Measurements from ENCODE around the gene CALM1.

Gene CALM1

GRCh38 chr14:90443161-90444076, 46.6 kb downstream of the CALM1 start:
- DNase-seq (ENCODE audit: low read depth) = no peak

GRCh38 chr14:90444077-90444696, 47.4 kb downstream of the CALM1 start:
- DNase-seq (ENCODE audit: low read depth) = no peak

GRCh38 chr14:90445011-90445410, 48.2 kb downstream of the CALM1 start:
- DNase-seq (ENCODE audit: low read depth) = no peak

- no peak for DNase-seq (ENCODE audit: low read depth)
These were observed 49.6 kb downstream of the CALM1 start for GRCh38 chr14:90446405-90446804.

GRCh38 chr14:90447720-90448497, 51.1 kb downstream of the CALM1 start:
- DNase-seq (ENCODE audit: low read depth) = no peak

GRCh38 chr14:90449411-90449810, 52.6 kb downstream of the CALM1 start:
- DNase-seq (ENCODE audit: low read depth) = no peak

GRCh38 chr14:90450151-90450550, 53.3 kb downstream of the CALM1 start:
- no peak for DNase-seq (ENCODE audit: low read depth)

GRCh38 chr14:90450667-90451066, 53.8 kb downstream of the CALM1 start:
- no peak for DNase-seq (ENCODE audit: low read depth)

- DNase-seq (ENCODE audit: low read depth) = no peak
These were observed 54.6 kb downstream of the CALM1 start for GRCh38 chr14:90451443-90451842.

GRCh38 chr14:90451961-90452360, 55.1 kb downstream of the CALM1 start:
- DNase-seq (ENCODE audit: low read depth) = no peak

GRCh38 chr14:90452366-90452765, 55.5 kb downstream of the CALM1 start:
- no peak for DNase-seq (ENCODE audit: low read depth)

GRCh38 chr14:90453401-90453951, 56.6 kb downstream of the CALM1 start:
- no peak for DNase-seq (ENCODE audit: low read depth)

- DNase-seq (ENCODE audit: low read depth) = no peak
These were observed 57.5 kb downstream of the CALM1 start for GRCh38 chr14:90454041-90455000.

GRCh38 chr14:90455100-90455571, 58.3 kb downstream of the CALM1 start:
- DNase-seq (ENCODE audit: low read depth) = no peak

- no peak for DNase-seq (ENCODE audit: low read depth)
These were observed 59.7 kb downstream of the CALM1 start for GRCh38 chr14:90456551-90456950.

- no peak for DNase-seq (ENCODE audit: low read depth)
These were observed 60.4 kb downstream of the CALM1 start for GRCh38 chr14:90457186-90457585.
